GM19463 (cell line): ENCODE data around the gene FAM3B.
"Not testable (repeated sequence)": the region's sequence is repeated elsewhere in the genome, so short reads cannot be mapped to it uniquely, and the experiment has no call there.

Experiments used
- ATAC-seq: cut with Tn5 transposase; IDR thresholded peaks from one replicate; pipeline ENCODE4 v1.9.1; 2021; ENCODE audit warnings: mild to moderate bottlenecking, moderate library complexity; ENCODE audit not compliant: unreplicated experiment

The FAM3B gene

GRCh38 chr21:41349126-41349525, 32.5 kb downstream of the FAM3B start:
- ATAC-seq = no peak

- ATAC-seq = no peak
Measured at GRCh38 chr21:41349619-41350390, 33.2 kb downstream of the FAM3B start.

GRCh38 chr21:41350436-41351155, 34.0 kb downstream of the FAM3B start:
- no peak for ATAC-seq

GRCh38 chr21:41357546-41357945, 40.9 kb downstream of the FAM3B start:
- no peak for ATAC-seq

- ATAC-seq = no peak
Measured at GRCh38 chr21:41358193-41359166, 41.9 kb downstream of the FAM3B start.

GRCh38 chr21:41359286-41359685, 42.7 kb downstream of the FAM3B start:
- no peak for ATAC-seq

- not testable (repeated sequence) for ATAC-seq
Measured at GRCh38 chr21:41359754-41360071, 43.1 kb downstream of the FAM3B start.

- no peak for ATAC-seq
Measured at GRCh38 chr21:41360072-41360821, 43.6 kb downstream of the FAM3B start.

- no peak for ATAC-seq
Measured at GRCh38 chr21:41361053-41361785, 44.6 kb downstream of the FAM3B start.

- peak; percentile 63 for ATAC-seq
Measured at GRCh38 chr21:41361786-41362604, 45.4 kb downstream of the FAM3B start, which contains the start of gene MX2. Gene MX2 (plus strand): TSS chr21:41362027. CDS start chr21:41376907, 14,880 bp downstream.

GRCh38 chr21:41362605-41363369, 46.2 kb downstream of the FAM3B start:
- no peak for ATAC-seq

GRCh38 chr21:41363370-41364270, 47.0 kb downstream of the FAM3B start:
- no peak for ATAC-seq

- no peak for ATAC-seq
Measured at GRCh38 chr21:41364308-41364707, 47.7 kb downstream of the FAM3B start.

GRCh38 chr21:41365377-41366107, 48.9 kb downstream of the FAM3B start:
- ATAC-seq = no peak

GRCh38 chr21:41366522-41367151, 50.0 kb downstream of the FAM3B start:
- no peak for ATAC-seq
